WTC11 (cell line): ENCODE results near the gene HHAT.

Source experiments
- ZNF317 ChIP-seq: sonication (generic); formaldehyde crosslinking; IDR thresholded peaks from 2 replicates; pipeline ENCODE4 v1.8.1; 2023; ENCODE audit warnings: low read depth, mild to moderate bottlenecking, moderate library complexity, missing genetic modification reagents, borderline replicate concordance
- TF ChIP-seq, protein P1 (sequence below): sonication (generic); formaldehyde crosslinking; IDR thresholded peaks from 2 replicates; pipeline ENCODE4 v1.8.0; 2023; ENCODE audit warnings: mild to moderate bottlenecking, missing genetic modification reagents
- TF ChIP-seq, protein P2 (sequence below): fragments of 200-600 bp; IDR thresholded peaks from 2 replicates; pipeline ENCODE4 v1.8.0; 2022; ENCODE audit warnings: antibody characterized with exemption

- TF ChIP-seq, protein P1, sequence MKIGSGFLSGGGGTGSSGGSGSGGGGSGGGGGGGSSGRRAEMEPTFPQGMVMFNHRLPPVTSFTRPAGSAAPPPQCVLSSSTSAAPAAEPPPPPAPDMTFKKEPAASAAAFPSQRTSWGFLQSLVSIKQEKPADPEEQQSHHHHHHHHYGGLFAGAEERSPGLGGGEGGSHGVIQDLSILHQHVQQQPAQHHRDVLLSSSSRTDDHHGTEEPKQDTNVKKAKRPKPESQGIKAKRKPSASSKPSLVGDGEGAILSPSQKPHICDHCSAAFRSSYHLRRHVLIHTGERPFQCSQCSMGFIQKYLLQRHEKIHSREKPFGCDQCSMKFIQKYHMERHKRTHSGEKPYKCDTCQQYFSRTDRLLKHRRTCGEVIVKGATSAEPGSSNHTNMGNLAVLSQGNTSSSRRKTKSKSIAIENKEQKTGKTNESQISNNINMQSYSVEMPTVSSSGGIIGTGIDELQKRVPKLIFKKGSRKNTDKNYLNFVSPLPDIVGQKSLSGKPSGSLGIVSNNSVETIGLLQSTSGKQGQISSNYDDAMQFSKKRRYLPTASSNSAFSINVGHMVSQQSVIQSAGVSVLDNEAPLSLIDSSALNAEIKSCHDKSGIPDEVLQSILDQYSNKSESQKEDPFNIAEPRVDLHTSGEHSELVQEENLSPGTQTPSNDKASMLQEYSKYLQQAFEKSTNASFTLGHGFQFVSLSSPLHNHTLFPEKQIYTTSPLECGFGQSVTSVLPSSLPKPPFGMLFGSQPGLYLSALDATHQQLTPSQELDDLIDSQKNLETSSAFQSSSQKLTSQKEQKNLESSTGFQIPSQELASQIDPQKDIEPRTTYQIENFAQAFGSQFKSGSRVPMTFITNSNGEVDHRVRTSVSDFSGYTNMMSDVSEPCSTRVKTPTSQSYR (CRISPR knock-in tag), result no peak
- no peak for TF ChIP-seq ZNF317
- TF ChIP-seq, protein P2, sequence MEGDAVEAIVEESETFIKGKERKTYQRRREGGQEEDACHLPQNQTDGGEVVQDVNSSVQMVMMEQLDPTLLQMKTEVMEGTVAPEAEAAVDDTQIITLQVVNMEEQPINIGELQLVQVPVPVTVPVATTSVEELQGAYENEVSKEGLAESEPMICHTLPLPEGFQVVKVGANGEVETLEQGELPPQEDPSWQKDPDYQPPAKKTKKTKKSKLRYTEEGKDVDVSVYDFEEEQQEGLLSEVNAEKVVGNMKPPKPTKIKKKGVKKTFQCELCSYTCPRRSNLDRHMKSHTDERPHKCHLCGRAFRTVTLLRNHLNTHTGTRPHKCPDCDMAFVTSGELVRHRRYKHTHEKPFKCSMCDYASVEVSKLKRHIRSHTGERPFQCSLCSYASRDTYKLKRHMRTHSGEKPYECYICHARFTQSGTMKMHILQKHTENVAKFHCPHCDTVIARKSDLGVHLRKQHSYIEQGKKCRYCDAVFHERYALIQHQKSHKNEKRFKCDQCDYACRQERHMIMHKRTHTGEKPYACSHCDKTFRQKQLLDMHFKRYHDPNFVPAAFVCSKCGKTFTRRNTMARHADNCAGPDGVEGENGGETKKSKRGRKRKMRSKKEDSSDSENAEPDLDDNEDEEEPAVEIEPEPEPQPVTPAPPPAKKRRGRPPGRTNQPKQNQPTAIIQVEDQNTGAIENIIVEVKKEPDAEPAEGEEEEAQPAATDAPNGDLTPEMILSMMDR, result no peak
Measured at GRCh38 chr1:210332719-210333398, 4.2 kb downstream of the HHAT start.
